Right ventricle myocardium inferior (tissue), 1 donor: ENCODE results near the gene LRRC15. TPM values are rescaled to one million over a fixed set of nuclear protein-coding genes. Genes with fewer than 3 reads are reported as not detected.
A peak's percentile ranks its signal among the peaks of the same experiment; 100 is the strongest.

ENCODE experiments used
- ATAC-seq: fragments of 200-7000 bp; cut with Tn5 transposase; one replicate; pipeline ENCODE4 v1.9.1; 2020; ENCODE audit warnings: mild to moderate bottlenecking, moderate library complexity
- DNase-seq: peaks from one replicate; pipeline ENCODE4 v3.0.0; 2021; ENCODE audit errors: missing footprints
- intact Hi-C: fragments of 100-400 bp; cut with DNase I; formaldehyde crosslinking; loops from one replicate; pipeline ENCODE4 v1.11.0; 2022
- total RNA-seq: library from RNA; stranded (reverse); fragmentation: NEBNext Ultra II Directional; extraction: Animal tissue kit (Norgen Biotek cat#: 25700); gene quantifications from one replicate; pipeline ENCODE4 v1.2.1, GENCODE V29; 2021
- donor health status: DM: no; HTN: yes; CAD: no; lungs with severe emphysema.

The LRRC15 gene
- total RNA-seq, 1 donor from 2014 or later = 0.14 TPM

GRCh38 chr3:194342861-194343560 lies 26.5 kb downstream of the LRRC15 start:
- ATAC-seq (no peak), DNase-seq (no peak)
- intact Hi-C loops = no loop called here

GRCh38 chr3:194340757-194341400 lies 28.7 kb downstream of the LRRC15 start:
- no peak for DNase-seq
- intact Hi-C loops = no loop called here
- ATAC-seq = no peak

GRCh38 chr3:194339840-194340239 lies 29.7 kb downstream of the LRRC15 start:
- DNase-seq = no peak
- ATAC-seq = no peak
- intact Hi-C loops = loop anchor here (10.0 kb wide), 1 partner anchor 675 kb away; no protein-coding TSS in a partner anchor

GRCh38 chr3:194339356-194339755 lies 30.2 kb downstream of the LRRC15 start:
- no peak for ATAC-seq
- no peak for DNase-seq
- intact Hi-C loops = loop anchor here (10.0 kb wide), 1 partner anchor 675 kb away; no protein-coding TSS in a partner anchor

- ATAC-seq (no peak), DNase-seq (no peak)
- intact Hi-C loops = loop anchor here (10.0 kb wide), 1 partner anchor 673 kb away; no protein-coding TSS in a partner anchor
These were observed 31.4 kb downstream of the LRRC15 start for GRCh38 chr3:194337965-194338753.

- ATAC-seq (no peak), DNase-seq (no peak)
- intact Hi-C loops = loop anchor here (10.0 kb wide), 1 partner anchor 672 kb away; no protein-coding TSS in a partner anchor
These were observed 32.8 kb downstream of the LRRC15 start for GRCh38 chr3:194336601-194337355.

GRCh38 chr3:194333981-194334320 lies 35.6 kb downstream of the LRRC15 start:
- ATAC-seq (no peak), DNase-seq (no peak)
- intact Hi-C loops = loop anchor here (2.0 to 10.0 kb wide), 2 partner anchors 71 to 669 kb away; no protein-coding TSS in a partner anchor

- peak; percentile 92 for ATAC-seq
- intact Hi-C loops = loop anchor here (2.0 to 10.0 kb wide), 2 partner anchors 71 to 669 kb away; no protein-coding TSS in a partner anchor
- DNase-seq = peak; percentile 94
These were observed 36.1 kb downstream of the LRRC15 start for GRCh38 chr3:194333212-194333980.

GRCh38 chr3:194332858-194333211 lies 36.7 kb downstream of the LRRC15 start:
- intact Hi-C loops = loop anchor here (2.0 to 10.0 kb wide), 2 partner anchors 72 to 668 kb away; no protein-coding TSS in a partner anchor
- no peak for ATAC-seq
- DNase-seq = no peak

- DNase-seq = peak; percentile 86
- peak; percentile 56 for ATAC-seq
- intact Hi-C loops = loop anchor here (10.0 kb wide), 1 partner anchor 666 kb away; no protein-coding TSS in a partner anchor
These were observed 39.0 kb downstream of the LRRC15 start for GRCh38 chr3:194330579-194330978.

GRCh38 chr3:194330160-194330559 lies 39.4 kb downstream of the LRRC15 start:
- DNase-seq = no peak
- peak; percentile 15 for ATAC-seq
- intact Hi-C loops = loop anchor here (10.0 kb wide), 1 partner anchor 665 kb away; no protein-coding TSS in a partner anchor

GRCh38 chr3:194329583-194329965 lies 40.0 kb downstream of the LRRC15 start:
- no peak for ATAC-seq

GRCh38 chr3:194328942-194329582 lies 40.5 kb downstream of the LRRC15 start:
- ATAC-seq (no peak), DNase-seq (no peak)
- intact Hi-C loops = no loop called here

More at GRCh38 chr3:194329583-194329965, 40.0 kb downstream of the LRRC15 start:
- no peak for DNase-seq
- intact Hi-C loops = no loop called here

- intact Hi-C loops = no loop called here
- DNase-seq = no peak
These were observed 41.4 kb downstream of the LRRC15 start for GRCh38 chr3:194328053-194328657.

GRCh38 chr3:194327218-194328052 lies 42.1 kb downstream of the LRRC15 start:
- no peak for DNase-seq
- ATAC-seq = no peak
- intact Hi-C loops = no loop called here

More at GRCh38 chr3:194328053-194328657, 41.4 kb downstream of the LRRC15 start:
- ATAC-seq = no peak

GRCh38 chr3:194326968-194327217 lies 42.6 kb downstream of the LRRC15 start:
- intact Hi-C loops = no loop called here
- ATAC-seq (no peak), DNase-seq (no peak)
